ENCODE results near the gene PRPF40B.

PRPF40B gene

DNA sequence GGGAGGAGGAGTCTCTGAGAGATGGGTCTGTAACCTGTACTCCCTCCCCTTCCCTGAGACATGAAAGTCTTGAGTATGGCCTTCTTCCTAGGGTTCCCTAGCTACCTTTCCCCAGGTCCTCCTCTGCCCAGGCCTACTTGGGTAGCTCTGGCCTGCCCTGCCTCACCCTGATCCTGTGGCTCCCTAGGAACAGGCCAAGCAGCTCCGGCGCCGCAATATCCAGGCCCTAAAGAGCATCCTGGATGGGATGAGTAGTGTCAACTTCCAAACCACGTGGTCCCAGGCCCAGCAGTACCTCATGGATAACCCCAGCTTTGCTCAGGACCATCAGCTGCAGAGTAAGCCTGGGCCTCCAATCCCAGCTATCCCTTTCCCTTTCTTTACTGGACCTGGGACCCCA is 12.3 kb downstream of the PRPF40B start:
- no peak for DNase-seq (ENCODE audit: low read depth)
- TF ChIP-seq, protein P1, sequence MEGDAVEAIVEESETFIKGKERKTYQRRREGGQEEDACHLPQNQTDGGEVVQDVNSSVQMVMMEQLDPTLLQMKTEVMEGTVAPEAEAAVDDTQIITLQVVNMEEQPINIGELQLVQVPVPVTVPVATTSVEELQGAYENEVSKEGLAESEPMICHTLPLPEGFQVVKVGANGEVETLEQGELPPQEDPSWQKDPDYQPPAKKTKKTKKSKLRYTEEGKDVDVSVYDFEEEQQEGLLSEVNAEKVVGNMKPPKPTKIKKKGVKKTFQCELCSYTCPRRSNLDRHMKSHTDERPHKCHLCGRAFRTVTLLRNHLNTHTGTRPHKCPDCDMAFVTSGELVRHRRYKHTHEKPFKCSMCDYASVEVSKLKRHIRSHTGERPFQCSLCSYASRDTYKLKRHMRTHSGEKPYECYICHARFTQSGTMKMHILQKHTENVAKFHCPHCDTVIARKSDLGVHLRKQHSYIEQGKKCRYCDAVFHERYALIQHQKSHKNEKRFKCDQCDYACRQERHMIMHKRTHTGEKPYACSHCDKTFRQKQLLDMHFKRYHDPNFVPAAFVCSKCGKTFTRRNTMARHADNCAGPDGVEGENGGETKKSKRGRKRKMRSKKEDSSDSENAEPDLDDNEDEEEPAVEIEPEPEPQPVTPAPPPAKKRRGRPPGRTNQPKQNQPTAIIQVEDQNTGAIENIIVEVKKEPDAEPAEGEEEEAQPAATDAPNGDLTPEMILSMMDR (conservative IDR thresholded peaks at IDR 0.05; ENCODE audit: control insufficient read depth, insufficient read depth, low read depth, low read length), result no peak
- no peak overlapping the region for H3K4me3 ChIP-seq (ENCODE audit: control insufficient read depth, low read depth, low read length)

DNA sequence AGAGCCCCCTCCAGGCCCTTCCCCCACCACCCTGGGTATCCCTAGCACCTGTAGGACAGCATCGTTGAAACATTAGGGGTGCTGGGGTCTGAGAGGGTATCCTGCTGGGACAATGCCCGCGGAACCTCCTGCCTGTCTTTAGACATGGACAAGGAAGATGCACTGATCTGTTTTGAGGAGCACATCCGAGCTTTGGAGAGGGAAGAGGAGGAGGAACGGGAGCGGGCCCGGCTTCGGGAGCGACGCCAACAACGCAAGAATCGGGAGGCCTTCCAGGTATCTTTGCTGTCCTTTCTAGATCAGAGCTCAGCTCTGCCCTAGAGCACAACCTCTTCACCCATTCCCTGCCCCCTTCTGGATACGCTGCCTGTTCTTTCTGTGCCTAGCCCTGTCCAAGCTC is 13.2 kb downstream of the PRPF40B start:
- TF ChIP-seq, protein P1 (conservative IDR thresholded peaks at IDR 0.05; ENCODE audit: control insufficient read depth, insufficient read depth, low read depth, low read length), result no peak
- H3K4me3 ChIP-seq (ENCODE audit: control insufficient read depth, low read depth, low read length), result no peak overlapping the region
- DNase-seq (ENCODE audit: low read depth), result no peak

DNA sequence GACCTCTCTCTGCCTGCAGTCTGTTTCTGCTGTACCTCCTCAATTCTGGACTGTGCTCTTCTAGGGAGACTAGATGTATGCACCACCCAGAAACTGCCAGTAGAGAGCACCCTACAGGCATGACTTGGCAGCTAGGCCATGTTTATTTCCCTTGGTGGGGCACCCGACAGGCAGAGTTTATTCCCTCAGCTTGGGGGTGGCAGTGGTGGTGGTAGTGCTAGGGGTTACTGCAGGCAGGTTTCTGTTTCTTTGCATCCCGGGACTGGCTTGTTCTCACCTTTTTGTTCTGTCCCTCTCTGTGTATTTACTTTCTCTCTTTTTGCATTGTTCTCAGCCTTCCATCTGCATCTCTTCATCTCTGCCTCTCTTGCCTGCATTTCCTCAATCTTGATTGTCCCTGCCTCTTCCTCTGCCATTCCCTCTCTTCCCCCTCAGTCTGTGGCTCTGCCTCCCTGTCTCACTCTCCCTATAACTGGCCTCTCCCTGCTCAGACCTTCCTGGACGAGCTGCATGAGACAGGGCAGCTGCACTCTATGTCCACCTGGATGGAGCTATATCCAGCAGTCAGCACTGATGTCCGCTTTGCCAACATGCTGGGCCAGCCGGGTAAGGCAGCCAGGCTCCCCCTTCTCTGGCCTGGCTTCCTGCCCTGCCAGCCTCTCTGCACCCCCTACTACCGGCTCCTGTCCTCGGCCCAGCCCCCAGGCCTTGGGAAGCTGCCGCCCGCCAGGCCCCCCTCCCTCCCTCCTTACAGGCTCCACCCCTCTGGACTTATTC is 13.8 kb downstream of the PRPF40B start:
- no peak overlapping the region for H3K4me3 ChIP-seq (ENCODE audit: control insufficient read depth, low read depth, low read length)
- peak; percentile 76 for DNase-seq (ENCODE audit: low read depth)

DNA sequence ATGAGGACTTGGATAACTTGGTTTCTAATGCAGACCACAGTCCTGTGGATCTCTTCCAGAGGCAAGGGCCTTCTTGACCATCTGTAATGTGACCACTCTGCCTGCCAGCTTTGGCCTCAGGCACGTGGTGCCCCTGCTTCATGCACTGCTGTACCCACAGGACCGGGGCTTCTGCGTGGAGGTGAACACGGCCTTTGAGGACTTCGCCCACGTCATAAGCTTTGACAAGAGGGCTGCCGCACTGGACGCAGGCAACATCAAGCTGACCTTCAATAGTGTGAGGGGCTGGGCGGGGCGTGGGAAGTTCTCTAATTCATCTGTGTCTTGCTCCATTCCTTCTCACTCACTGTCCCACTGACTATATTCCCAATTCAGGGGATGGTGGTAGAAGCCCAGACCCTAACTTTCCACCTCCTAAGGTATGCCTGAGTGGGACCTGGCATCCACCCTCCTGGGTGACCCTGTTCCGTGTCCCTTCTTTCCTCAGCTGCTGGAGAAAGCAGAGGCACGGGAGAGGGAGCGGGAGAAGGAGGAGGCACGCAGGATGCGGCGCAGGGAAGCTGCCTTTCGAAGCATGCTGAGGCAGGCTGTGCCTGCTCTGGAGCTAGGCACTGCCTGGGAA is 18.5 kb downstream of the PRPF40B start:
- DNase-seq (ENCODE audit: low read depth), result no peak
- TF ChIP-seq, protein P1 (conservative IDR thresholded peaks at IDR 0.05; ENCODE audit: control insufficient read depth, insufficient read depth, low read depth, low read length), result no peak
- H3K4me3 ChIP-seq (ENCODE audit: control insufficient read depth, low read depth, low read length), result no peak overlapping the region

More for the DNA sequence above, 13.8 kb downstream of the PRPF40B start:
- TF ChIP-seq, protein P1 (conservative IDR thresholded peaks at IDR 0.05; ENCODE audit: control insufficient read depth, insufficient read depth, low read depth, low read length), result peak; percentile 82

DNA sequence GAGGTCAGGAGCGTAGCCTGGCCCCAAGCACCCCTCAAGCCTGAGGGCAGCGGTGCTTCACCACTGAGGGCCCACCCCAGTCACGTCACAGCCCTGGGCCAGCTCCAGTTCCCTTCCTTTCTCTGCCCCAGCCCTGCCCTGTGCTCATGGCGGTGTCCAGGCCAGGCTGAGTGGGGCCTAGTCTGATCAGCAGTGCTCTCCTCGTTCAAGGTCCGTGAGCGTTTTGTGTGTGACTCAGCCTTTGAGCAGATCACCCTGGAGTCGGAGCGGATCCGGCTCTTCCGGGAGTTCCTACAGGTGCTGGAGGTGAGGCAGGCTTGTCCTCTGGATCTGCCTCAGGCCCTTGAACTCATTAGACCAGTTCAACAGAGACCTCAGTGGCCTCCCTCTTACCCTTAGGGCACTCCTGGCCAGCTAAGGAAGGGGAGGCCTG is 19.0 kb downstream of the PRPF40B start:
- DNase-seq (ENCODE audit: low read depth), result no peak
- H3K4me3 ChIP-seq (ENCODE audit: control insufficient read depth, low read depth, low read length), result no peak overlapping the region
- TF ChIP-seq, protein P1 (conservative IDR thresholded peaks at IDR 0.05; ENCODE audit: control insufficient read depth, insufficient read depth, low read depth, low read length), result no peak

DNA sequence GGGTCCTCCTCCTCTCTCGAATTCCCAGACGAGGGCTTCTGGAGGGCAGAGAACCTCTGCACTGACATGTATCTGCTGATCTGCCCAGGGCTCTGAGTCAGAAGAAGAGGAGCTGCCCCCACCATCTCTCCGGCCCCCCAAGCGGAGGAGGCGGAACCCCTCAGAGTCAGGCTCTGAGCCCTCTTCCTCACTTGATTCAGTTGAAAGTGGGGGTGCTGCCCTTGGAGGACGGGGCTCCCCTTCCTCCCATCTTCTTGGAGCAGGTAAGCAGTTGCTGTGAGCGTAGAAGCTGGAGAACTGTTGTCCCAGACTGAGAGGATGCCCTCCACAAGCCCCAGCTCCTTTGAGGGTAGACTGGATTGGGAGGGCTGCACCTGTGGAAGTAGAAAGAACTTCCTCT is 19.8 kb downstream of the PRPF40B start:
- DNase-seq (ENCODE audit: low read depth), result no peak
- H3K4me3 ChIP-seq (ENCODE audit: control insufficient read depth, low read depth, low read length), result no peak overlapping the region
- TF ChIP-seq, protein P1 (conservative IDR thresholded peaks at IDR 0.05; ENCODE audit: control insufficient read depth, insufficient read depth, low read depth, low read length), result no peak
